ENCODE measurements around the gene TMEM187.

Gene TMEM187, protein sequence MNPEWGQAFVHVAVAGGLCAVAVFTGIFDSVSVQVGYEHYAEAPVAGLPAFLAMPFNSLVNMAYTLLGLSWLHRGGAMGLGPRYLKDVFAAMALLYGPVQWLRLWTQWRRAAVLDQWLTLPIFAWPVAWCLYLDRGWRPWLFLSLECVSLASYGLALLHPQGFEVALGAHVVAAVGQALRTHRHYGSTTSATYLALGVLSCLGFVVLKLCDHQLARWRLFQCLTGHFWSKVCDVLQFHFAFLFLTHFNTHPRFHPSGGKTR

DNA sequence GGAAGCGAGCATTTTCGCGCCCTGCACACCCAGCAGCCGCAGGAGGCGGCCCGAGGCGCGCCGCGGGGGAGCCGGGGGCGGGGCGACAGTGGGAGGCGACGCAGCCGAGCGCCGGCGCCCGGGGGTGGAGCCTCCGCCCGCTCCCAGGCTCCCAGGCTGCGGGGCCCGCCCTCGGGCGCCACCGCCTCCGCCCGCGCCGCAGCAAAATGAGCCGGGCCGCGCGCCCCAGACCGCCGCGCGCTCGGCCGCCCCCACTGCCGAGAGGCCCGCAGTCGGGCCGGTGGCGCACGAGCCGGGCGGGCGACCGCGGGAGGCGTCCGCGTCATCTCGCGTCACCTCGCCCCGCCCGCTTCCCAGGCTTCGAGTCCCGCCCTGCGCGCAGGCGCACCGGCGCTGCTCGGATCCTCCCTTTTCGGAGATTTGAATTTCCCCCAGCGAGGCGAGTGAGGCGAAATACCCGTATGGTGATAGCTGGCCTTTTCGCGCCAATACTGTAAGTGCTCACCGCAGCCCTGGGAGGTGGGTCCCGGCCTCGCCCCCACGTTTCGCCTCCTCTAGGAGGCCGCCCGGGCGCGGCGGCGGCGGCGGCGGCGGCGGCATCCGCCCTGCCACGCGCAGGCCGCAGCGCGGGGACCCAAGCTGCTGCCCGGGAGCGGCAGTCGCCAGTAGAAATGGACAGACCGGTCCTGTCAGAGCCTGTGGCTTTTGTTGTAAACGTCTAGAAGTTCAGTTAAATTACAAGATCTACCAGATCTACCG lies at the start of gene TMEM187:
TMEM187 (plus strand) TSS at position 387 of the 759 bp plus-strand sequence. CDS start 9,309 bp downstream, outside the sequence.
- DNase-seq, result peak; percentile 53

GRCh38 chrX:153922932-153923857 lies 49.4 kb upstream of the TMEM187 start:
- DNase-seq, result no peak

DNA sequence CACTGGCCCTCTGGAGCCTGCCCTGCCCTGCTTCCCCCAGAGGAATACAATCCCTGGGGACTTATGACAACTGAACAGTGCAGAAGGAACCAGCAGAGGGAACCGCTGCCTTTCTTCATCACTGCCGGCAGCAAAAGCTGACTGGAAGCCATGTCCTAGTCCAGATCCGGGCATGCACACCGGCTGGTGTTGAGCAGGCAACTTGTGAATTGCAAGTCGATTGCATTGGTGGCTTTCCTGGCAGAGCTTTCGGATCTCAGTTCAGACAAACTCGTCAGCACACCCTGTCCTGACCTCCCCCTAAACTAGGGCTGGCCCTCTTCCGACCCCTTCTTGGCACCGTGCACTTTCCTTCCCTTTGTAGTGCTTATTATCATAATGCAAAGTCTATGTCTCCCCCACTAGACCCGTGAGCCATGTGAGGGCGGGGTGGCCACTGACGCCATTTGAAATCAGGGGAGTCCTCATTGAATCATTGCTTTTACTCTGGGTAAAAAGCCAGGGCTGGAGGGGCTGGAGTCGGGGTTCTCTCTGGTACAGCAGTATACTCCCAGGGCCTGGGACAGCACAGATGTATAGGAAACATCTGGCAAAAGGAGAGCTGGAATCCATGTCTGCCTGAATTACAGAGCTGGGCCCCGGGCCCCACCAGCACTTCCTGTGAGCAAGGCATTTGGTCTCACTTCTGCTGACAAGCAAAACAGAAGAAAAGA lies 48.2 kb upstream of the TMEM187 start:
- DNase-seq, result no peak

- DNase-seq, result no peak
Measured at GRCh38 chrX:153925387-153925738, 47.2 kb upstream of the TMEM187 start.

GRCh38 chrX:153925739-153926551 lies 46.6 kb upstream of the TMEM187 start, which contains the start of gene ARHGAP4:
TSS of gene ARHGAP4 (minus strand) at chrX:153926264. CDS start at chrX:153926202, 62 bp downstream.
- DNase-seq, result no peak

DNA sequence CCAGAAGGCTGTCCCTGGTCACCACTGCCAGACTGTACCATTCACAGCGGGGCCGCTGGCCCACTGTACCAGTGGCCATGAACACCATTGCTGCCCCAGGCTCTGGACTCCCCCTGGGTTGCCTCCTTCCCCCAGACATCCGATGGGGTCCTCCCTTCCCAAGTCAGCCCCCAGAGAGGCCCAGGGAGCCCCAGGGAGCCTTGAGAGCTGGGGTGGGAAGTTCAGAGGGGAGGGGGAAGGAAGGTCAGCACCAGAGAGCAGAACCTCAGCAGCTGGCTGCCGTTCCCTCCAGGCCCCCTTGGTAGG lies 46.0 kb upstream of the TMEM187 start:
- DNase-seq, result no peak

DNA sequence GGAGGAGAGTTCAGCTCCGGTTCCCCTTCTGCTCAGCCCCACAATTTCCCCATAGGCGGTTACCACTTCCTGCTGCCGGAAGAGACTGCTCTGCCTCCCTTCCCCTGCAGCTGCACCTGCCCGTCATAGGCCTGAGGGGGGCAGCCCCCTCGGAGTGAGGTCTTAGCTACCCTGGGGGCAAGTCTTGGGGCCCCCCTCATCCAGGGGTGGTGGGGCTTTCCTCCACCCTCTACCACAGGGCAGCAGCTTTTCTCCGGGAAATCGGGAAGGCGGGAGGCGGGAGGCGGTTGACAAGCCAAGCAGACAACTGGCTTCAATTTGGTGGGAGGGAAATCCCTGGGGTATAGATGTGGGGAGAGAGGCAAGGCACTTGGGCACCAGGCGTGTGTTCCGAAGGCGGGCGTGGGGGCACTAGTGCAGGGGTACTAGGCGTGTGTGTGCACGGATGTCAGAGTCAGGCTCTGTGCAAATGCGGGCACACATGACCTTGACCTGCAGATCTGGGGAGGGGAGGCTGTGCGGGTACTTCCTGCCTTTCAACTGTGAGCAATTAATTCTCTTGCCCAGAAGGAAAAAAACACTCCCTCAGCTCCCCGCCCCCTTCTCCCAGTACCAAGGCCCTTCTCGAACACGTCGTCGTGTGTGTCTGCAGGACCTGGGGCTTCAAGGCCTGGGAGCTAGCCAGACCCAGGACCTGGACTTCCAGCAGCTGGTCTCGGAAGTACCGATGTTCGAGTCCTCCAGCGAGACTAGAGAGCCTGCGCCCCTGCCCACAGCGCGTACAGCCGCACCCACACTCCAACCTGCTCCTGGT lies 45.5 kb upstream of the TMEM187 start:
- no peak for DNase-seq

GRCh38 chrX:153927672-153927921 lies 45.0 kb upstream of the TMEM187 start:
- no peak for DNase-seq

GRCh38 chrX:153927922-153928760 lies 44.4 kb upstream of the TMEM187 start:
- DNase-seq, result no peak

DNA sequence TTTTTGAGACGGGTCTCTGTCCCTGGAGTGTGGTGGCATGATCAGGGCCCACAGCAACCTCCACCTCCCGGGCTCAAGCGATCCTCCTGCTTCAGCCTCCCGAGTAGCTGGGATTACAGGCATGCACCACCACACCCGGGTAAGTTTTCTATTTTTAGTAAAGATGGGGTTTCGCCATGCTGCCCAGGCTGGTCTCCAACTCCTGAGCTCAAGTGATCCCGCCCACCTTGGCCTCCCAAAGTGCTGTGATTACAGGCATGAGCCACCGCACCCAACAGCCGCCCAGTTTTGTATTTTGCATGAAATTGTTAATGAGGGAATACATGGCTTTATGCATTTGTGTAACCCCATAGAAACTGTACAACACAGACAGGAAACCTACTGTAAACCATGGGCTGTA lies 43.7 kb upstream of the TMEM187 start:
- DNase-seq, result no peak

GRCh38 chrX:153929576-153929975 lies 43.0 kb upstream of the TMEM187 start:
- DNase-seq, result no peak

DNA sequence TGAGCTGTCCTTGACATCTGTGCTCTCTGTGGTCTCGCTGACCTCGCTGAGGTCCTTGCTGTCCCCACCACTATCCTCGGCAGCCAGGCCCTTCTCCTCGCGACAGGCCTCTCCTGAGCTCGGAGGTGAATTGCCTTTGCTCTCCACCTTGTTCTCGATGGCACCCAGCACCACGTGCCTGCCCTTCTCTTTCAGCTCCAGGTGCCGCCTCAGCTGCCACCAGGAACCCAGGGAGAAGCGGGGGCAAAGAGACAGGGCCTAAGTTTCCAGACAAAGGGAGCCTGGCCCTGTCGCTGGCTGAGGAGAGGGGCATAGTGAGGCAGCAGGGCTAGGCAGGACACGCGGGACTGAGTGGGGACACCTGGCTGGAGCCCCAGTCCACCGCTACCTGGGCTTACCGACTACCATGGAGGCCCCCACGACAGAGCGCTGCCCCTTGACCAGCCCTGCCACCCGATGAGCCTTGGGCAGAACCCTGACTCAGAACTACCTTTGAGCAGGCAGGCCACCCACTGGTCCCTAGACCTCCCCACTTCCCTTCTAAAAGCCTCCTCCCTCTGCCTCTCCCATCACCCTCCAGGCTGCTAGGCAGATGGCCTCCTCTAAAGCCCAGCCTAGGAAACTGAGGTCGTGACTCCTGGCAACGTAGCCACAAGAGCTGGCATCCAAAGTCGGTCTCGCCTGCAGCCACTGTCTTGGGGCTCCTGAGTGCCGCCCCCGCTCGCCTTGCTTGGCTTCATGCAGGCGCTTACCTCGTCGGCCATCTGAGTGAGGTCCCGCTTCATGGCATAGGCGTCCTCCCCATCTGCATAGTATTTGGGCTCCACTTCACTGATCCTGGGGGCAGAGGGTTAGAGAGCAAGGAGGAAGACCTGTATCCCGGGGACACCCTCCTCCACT lies 42.3 kb upstream of the TMEM187 start:
- DNase-seq, result no peak

GRCh38 chrX:153931151-153931550 lies 41.4 kb upstream of the TMEM187 start:
- DNase-seq, result no peak

GRCh38 chrX:153931748-153932147 lies 40.8 kb upstream of the TMEM187 start:
- no peak for DNase-seq

- no peak for DNase-seq
Measured at GRCh38 chrX:153932220-153932915, 40.2 kb upstream of the TMEM187 start.

DNA sequence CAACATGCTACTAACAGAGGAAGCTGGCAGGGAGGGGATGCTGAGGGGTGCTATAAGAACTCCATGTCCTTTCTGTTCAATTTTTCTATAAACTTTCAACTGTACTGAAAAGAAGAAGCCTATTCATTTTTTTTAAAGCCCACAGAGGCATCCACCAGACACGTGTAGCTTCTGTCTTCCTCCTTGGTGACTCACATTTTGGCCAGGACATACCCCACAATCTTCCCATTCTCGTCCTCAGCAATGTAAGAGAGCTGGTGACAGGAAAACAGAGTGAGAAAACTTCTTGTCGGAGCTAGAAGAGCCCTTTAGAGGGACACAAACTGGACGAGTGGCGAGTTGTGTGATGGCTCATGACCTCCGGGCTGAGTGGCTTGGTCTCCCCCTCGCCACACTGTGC lies 38.8 kb upstream of the TMEM187 start:
- DNase-seq, result no peak

DNA sequence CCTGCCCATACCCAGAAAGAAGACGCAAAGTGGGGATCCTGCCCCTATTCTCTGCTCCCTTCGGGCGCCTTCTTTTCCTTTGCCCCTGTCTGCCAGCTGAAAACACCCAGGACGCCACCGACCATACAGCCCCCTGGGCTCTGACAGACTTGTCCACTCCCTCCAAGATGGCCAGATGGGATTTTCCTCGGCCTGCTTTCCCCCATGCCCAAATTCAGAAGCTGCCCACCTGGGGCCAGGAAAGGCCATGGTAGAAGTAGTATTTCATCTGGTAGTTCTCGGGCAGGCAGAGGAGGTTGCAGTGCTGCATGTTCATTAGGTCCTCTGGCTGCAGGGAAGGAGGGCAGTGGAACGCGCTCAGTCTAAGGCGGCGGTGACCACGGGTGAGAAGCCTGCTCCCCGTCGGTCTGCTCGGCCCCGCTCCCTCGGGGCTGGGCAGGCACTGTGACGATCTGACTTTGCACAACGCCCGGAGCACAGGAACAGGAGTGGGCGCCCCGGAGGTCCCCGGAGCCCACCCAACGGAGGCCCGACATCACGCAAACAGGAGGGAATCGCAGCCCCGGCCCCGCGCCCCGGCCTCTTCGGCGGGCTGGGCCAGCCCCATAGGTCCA lies 38.3 kb upstream of the TMEM187 start:
- no peak for DNase-seq

DNA sequence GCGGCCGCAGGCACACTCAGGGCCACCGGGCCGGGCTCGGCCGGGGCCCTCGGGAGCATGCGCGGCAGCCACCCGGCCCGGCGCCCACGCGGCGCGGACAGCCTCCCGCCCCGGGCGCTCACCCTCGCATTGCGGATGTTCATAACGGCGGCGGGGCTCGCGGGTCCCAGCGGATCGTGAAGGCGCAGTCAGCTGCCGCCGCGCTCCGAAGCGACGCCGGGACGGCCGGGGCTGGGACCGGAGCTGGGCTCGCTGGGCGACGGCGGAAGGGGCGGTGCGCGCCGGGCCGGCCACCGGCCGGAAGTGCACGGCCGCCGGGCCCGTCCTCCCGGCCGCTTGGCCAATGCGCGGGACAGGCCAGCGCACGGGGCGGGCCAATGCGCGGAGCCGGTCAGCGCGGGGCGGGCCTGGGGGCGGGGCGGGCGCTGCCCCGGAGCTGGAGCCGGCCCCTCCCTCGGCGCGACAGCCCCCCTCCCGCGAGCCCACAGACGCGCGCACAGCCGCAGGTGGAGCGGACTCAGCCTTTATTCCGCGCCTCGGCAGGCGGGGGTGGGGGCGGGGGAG lies 37.7 kb upstream of the TMEM187 start, which contains the start of gene NAA10:
NAA10 (minus strand) TSS at position 276 of the 564 bp plus-strand sequence; CDS start at position 143, 133 bp downstream.
- no peak for DNase-seq
